H1 (cell line): ENCODE data around the gene OCSTAMP.
A peak's percentile ranks its signal among the peaks of the same experiment; 100 is the strongest.

Experiments
- SP1 ChIP-seq: IDR thresholded peaks from 2 replicates; pipeline ENCODE4 v1.6.1; 2011; ENCODE audit warnings: low read depth, low read length
- SRF ChIP-seq: IDR thresholded peaks from 2 replicates; pipeline ENCODE4 v1.6.1; 2011; ENCODE audit warnings: mild to moderate bottlenecking, low read depth, low read length, moderate library complexity
- TF ChIP-seq, protein P1 (sequence below), 3 experiments: IDR thresholded peaks; 1 replicate in 2 of 3; 2 replicates in 1 of 3; pipeline versions ENCODE4 v1.5.1 to v1.6.1; 2011; ENCODE audit warnings: low read length in 3 of 3, mild to moderate bottlenecking in 3 of 3, inconsistent platforms in 2 of 3, low read depth in 1 of 3, moderate library complexity in 1 of 3; ENCODE audit not compliant: insufficient read depth in 1 of 3; ENCODE audit errors: control extremely low read depth in 1 of 3

DNA sequence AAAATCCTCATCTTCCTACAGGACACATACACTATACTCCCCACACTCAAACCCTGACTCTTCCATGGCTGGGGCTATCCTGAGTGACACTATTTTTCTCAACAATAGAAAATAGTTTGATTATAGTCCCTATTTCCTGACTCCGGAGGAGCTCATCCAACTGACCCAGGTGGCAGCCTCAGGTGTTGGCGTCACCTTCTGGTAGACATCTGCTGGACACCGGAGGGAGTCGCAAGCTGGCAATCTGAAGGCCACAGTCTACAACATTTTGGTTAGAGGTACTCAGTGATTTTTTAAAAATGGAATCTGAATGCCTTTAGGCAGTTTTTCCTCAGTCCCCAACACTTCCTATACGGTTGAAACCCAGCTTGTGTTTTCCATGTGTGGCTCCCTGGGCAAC, 32.2 kb upstream of the OCSTAMP start:
- TF ChIP-seq SRF (no peak), SP1 (no peak)
- TF ChIP-seq, protein P1, sequence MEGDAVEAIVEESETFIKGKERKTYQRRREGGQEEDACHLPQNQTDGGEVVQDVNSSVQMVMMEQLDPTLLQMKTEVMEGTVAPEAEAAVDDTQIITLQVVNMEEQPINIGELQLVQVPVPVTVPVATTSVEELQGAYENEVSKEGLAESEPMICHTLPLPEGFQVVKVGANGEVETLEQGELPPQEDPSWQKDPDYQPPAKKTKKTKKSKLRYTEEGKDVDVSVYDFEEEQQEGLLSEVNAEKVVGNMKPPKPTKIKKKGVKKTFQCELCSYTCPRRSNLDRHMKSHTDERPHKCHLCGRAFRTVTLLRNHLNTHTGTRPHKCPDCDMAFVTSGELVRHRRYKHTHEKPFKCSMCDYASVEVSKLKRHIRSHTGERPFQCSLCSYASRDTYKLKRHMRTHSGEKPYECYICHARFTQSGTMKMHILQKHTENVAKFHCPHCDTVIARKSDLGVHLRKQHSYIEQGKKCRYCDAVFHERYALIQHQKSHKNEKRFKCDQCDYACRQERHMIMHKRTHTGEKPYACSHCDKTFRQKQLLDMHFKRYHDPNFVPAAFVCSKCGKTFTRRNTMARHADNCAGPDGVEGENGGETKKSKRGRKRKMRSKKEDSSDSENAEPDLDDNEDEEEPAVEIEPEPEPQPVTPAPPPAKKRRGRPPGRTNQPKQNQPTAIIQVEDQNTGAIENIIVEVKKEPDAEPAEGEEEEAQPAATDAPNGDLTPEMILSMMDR (IDR thresholded peaks at IDR 0.05; ENCODE audit: control extremely low read depth in 1 of 3, insufficient read depth in 1 of 3, low read depth in 1 of 3, low read length in 3 of 3), result peak; percentile 22 to 29 (median 28); a peak in 3 of 4 replicates
